ENCODE data around the gene CFAP251. TPM values are rescaled to one million over a fixed set of nuclear protein-coding genes. Genes with fewer than 3 reads are reported as not detected.

CFAP251 gene
- polyA plus RNA-seq, 1 experiment = 1.3 TPM

GRCh38 chr12:121966959-121967358 is 48.6 kb downstream of the CFAP251 start:
- CTCF ChIA-PET = interaction anchor here (1.0 to 1.3 kb wide), 2 partner anchors 17 to 25 kb away, joined by 3 to 7 read pairs; no protein-coding TSS in a partner anchor
- DNase-seq (ENCODE audit: low read depth) = no peak

DNA sequence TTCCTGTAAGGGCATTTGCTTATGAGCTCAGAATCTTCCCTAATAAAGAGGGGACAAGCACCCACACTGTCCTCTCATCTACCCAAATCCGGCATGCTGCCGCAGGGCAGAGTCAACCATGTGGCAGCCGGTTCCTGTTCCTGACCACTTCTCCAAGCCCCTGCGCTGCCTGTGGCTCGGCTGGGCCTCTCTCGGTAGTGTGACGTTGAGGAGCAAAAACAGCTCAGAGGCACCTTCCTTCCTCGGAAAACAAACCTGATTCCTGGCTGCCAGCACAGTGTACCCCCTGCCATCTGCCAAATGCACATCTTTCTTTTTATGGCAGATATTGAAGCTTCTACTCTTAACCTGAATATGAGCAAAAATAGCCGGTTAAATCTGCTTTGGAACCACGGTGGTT is 50.5 kb downstream of the CFAP251 start:
- peaks cover 2% of the 10 kb centered on the region; the same call in 1 of the 2 replicates for H3K27me3 ChIP-seq (ENCODE audit: control insufficient read depth, insufficient read depth, low read length)
- no peak overlapping the region for H3K4me3 ChIP-seq (ENCODE audit: low read depth, low read length)
- H3K36me3 ChIP-seq (ENCODE audit: control insufficient read depth, insufficient read depth, low read length) = no peaks in the 10 kb centered on the region; the same call in 1 of the 2 replicates
- ChIA-PET CTCF (interaction anchor here (1.0 to 1.1 kb wide), 2 partner anchors 12 to 54 kb away, joined by 3 read pairs; no protein-coding TSS in a partner anchor), POLR2A (no interaction called here)
- no peak for DNase-seq (ENCODE audit: low read depth)
- TF ChIP-seq, protein P1, sequence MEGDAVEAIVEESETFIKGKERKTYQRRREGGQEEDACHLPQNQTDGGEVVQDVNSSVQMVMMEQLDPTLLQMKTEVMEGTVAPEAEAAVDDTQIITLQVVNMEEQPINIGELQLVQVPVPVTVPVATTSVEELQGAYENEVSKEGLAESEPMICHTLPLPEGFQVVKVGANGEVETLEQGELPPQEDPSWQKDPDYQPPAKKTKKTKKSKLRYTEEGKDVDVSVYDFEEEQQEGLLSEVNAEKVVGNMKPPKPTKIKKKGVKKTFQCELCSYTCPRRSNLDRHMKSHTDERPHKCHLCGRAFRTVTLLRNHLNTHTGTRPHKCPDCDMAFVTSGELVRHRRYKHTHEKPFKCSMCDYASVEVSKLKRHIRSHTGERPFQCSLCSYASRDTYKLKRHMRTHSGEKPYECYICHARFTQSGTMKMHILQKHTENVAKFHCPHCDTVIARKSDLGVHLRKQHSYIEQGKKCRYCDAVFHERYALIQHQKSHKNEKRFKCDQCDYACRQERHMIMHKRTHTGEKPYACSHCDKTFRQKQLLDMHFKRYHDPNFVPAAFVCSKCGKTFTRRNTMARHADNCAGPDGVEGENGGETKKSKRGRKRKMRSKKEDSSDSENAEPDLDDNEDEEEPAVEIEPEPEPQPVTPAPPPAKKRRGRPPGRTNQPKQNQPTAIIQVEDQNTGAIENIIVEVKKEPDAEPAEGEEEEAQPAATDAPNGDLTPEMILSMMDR (IDR thresholded peaks at IDR 0.05; ENCODE audit: insufficient read depth, low read depth, low read length) = no peak

More at GRCh38 chr12:121966959-121967358, 48.6 kb downstream of the CFAP251 start:
- TF ChIP-seq, protein P1 (IDR thresholded peaks at IDR 0.05; ENCODE audit: insufficient read depth, low read depth, low read length) = no peak
- POLR2A ChIA-PET = no interaction called here
- Histone ChIP-seq H3K4me3 (ENCODE audit: low read depth, low read length) (no peak overlapping the region), H3K36me3 (ENCODE audit: control insufficient read depth, insufficient read depth, low read length) (no peaks in the 10 kb centered on the region; the same call in none of the 2 replicates), H3K27me3 (ENCODE audit: control insufficient read depth, insufficient read depth, low read length) (peaks cover 2% of the 10 kb centered on the region; the same call in 1 of the 2 replicates)

DNA sequence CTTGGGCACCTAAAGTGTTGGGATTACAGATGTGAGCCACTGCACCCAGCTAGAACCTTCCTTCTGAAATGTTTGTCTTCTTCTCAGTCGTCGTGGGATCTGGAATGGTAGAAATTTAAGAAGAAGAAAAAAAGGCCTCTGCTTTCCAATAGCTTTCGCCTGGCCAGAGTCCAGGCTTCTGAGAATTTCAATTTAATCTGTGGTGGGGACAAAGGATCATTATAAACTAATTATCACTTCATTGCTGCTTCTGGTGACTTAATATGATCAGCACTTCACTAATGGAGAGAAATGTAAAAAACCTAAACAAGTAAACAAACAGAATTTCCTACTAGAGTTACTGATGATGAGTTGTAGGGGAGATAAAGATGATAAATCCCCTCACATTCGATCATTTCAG is 51.3 kb downstream of the CFAP251 start:
- TF ChIP-seq, protein P1 (IDR thresholded peaks at IDR 0.05; ENCODE audit: insufficient read depth, low read depth, low read length) = no peak
- no peak overlapping the region for H3K4me3 ChIP-seq (ENCODE audit: low read depth, low read length)
- CTCF ChIA-PET = interaction anchor here (0.6 to 1.1 kb wide), 2 partner anchors 13 to 34 kb away, joined by 3 read pairs; no protein-coding TSS in a partner anchor
- no peaks in the 10 kb centered on the region; the same call in 1 of the 2 replicates for H3K36me3 ChIP-seq (ENCODE audit: control insufficient read depth, insufficient read depth, low read length)
- peaks cover 2% of the 10 kb centered on the region; the same call in 1 of the 2 replicates for H3K27me3 ChIP-seq (ENCODE audit: control insufficient read depth, insufficient read depth, low read length)
- POLR2A ChIA-PET = no interaction called here
- DNase-seq (ENCODE audit: low read depth) = no peak

DNA sequence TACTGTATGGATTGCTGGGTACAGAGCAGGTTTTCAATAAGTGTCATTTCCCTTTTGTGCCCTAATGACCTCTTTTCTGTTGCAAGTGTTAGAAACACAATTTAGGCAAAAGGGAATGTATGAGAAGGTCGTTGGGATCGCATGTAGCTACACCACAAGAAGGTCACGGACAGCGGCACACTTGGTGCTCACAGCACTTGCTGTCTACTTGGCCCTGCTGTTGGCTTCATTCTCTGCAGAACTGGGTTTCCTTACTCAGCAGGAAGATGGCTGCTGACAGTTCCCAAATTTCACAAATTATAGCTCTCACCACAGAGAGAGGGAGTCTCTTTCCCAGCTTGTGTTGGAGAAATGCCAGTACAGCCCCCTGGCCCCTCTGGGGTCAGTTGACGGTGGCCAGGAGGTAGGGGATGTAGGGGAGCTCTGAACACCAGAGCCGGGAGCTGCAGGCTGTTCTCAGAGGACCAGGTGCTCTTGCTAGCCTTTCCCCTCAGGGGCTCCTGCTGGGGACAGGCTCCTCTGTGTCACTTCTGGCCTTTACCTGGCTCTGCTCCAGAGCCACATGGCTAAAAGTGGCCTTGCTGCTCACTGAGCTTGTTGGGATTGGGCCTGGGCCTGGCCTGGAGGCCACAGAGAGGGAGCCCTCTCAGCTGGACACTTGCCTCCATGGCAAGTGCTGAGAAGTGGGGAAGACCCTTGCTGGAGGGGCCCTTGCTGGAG is 52.3 kb downstream of the CFAP251 start:
- TF ChIP-seq, protein P1 (IDR thresholded peaks at IDR 0.05; ENCODE audit: insufficient read depth, low read depth, low read length) = no peak

More for the DNA sequence above, 52.3 kb downstream of the CFAP251 start:
- Histone ChIP-seq H3K4me3 (ENCODE audit: low read depth, low read length) (no peak overlapping the region), H3K27me3 (ENCODE audit: control insufficient read depth, insufficient read depth, low read length) (peaks cover 2% of the 10 kb centered on the region; the same call in 1 of the 2 replicates), H3K36me3 (ENCODE audit: control insufficient read depth, insufficient read depth, low read length) (no peaks in the 10 kb centered on the region; the same call in 1 of the 2 replicates)
- ChIA-PET CTCF (no interaction called here), POLR2A (no interaction called here)
- no peak for DNase-seq (ENCODE audit: low read depth)

Data from BJ (cell line).